Activated T-helper 2 cell treated with anti-CD3 and anti-CD28 coated beads, Interferon-gamma antibody, Interleukin-2, Interleukin-4, amounts not matched to agents 10 μg/mL and 5 μg/mL and 100 μg/mL, durations not matched to agents 14 hours and 24 hours and 36 hours (primary cell): ENCODE results near the gene ESPNL. TPM values are rescaled to one million over a fixed set of nuclear protein-coding genes. Genes with fewer than 3 reads are reported as not detected.

Experiments
- DNase-seq: peaks from one replicate; pipeline ENCODE4 v3.0.0; 2021; ENCODE audit warnings: low spot score
- H3K27ac Mint-ChIP-seq: one replicate; pipeline ENCODE4 v1.8.0; 2021; ENCODE audit warnings: mixed read lengths
- H3K27me3 Mint-ChIP-seq: one replicate; pipeline ENCODE4 v1.8.0; 2021; ENCODE audit warnings: low read depth, mixed read lengths
- H3K36me3 Mint-ChIP-seq: one replicate; pipeline ENCODE4 v1.8.0; 2021; ENCODE audit warnings: low read depth, mixed read lengths
- H3K4me1 Mint-ChIP-seq: one replicate; pipeline ENCODE4 v1.8.0; 2021; ENCODE audit warnings: low read depth, mixed read lengths
- H3K4me3 Mint-ChIP-seq: one replicate; pipeline ENCODE4 v1.8.0; 2021; ENCODE audit warnings: low read depth, mild to moderate bottlenecking, moderate library complexity, mixed read lengths
- H3K9me3 Mint-ChIP-seq: one replicate; pipeline ENCODE4 v1.8.0; 2021; ENCODE audit warnings: mixed read lengths
- intact Hi-C: fragments of 100-400 bp; cut with micrococcal nuclease; formaldehyde crosslinking; loops from one replicate; pipeline ENCODE4 v1.15.1; 2023
- total RNA-seq: library from RNA; stranded (reverse); gene quantifications from 2 replicates; pipeline ENCODE4 v1.2.3, GENCODE V29; 2022

Gene ESPNL
- total RNA-seq, 1 donor from 2014 or later = 0.07 TPM

GRCh38 chr2:238162846-238163441, 62.8 kb downstream of the ESPNL start:
- H3K27ac Mint-ChIP-seq = no peak overlapping the region
- no peaks in the 10 kb centered on the region for H3K9me3 Mint-ChIP-seq
- H3K36me3 Mint-ChIP-seq = peaks cover 5% of the 10 kb centered on the region
- peaks cover 25% of the 10 kb centered on the region for H3K27me3 Mint-ChIP-seq
- intact Hi-C loops = loop anchor here (5.0 kb wide), 1 partner anchor 99 kb away; no protein-coding TSS in a partner anchor
- no peak overlapping the region for H3K4me3 Mint-ChIP-seq
- H3K4me1 Mint-ChIP-seq = peaks cover 4% of the 10 kb centered on the region
- DNase-seq = no peak

- peaks cover 4% of the 10 kb centered on the region for H3K4me1 Mint-ChIP-seq
- DNase-seq = no peak
- H3K27ac Mint-ChIP-seq = no peak overlapping the region
- H3K4me3 Mint-ChIP-seq = no peak overlapping the region
- peaks cover 25% of the 10 kb centered on the region for H3K27me3 Mint-ChIP-seq
- H3K36me3 Mint-ChIP-seq = peaks cover 8% of the 10 kb centered on the region
- intact Hi-C loops = loop anchor here (5.0 kb wide), 1 partner anchor 99 kb away; no protein-coding TSS in a partner anchor
- H3K9me3 Mint-ChIP-seq = no peaks in the 10 kb centered on the region
These were observed 63.5 kb downstream of the ESPNL start for GRCh38 chr2:238163481-238164198.

- no peak overlapping the region for H3K27ac Mint-ChIP-seq
- no peak for DNase-seq
- no peaks in the 10 kb centered on the region for H3K4me1 Mint-ChIP-seq
- intact Hi-C loops = loop anchor here (5.0 kb wide), 1 partner anchor 97 kb away; no protein-coding TSS in a partner anchor
- peaks cover 17% of the 10 kb centered on the region for H3K27me3 Mint-ChIP-seq
- H3K36me3 Mint-ChIP-seq = peaks cover 18% of the 10 kb centered on the region
- no peak overlapping the region for H3K4me3 Mint-ChIP-seq
- H3K9me3 Mint-ChIP-seq = no peaks in the 10 kb centered on the region
These were observed 64.8 kb downstream of the ESPNL start for GRCh38 chr2:238164906-238165287.

GRCh38 chr2:238165288-238165921, 65.3 kb downstream of the ESPNL start:
- no peaks in the 10 kb centered on the region for H3K9me3 Mint-ChIP-seq
- no peak overlapping the region for H3K4me3 Mint-ChIP-seq
- H3K27me3 Mint-ChIP-seq = peaks cover 16% of the 10 kb centered on the region
- no peak overlapping the region for H3K27ac Mint-ChIP-seq
- H3K36me3 Mint-ChIP-seq = peaks cover 22% of the 10 kb centered on the region
- DNase-seq = no peak
- H3K4me1 Mint-ChIP-seq = peaks cover 2% of the 10 kb centered on the region
- intact Hi-C loops = no loop called here

GRCh38 chr2:238166391-238167343, 66.5 kb downstream of the ESPNL start:
- H3K4me1 Mint-ChIP-seq = peaks cover 2% of the 10 kb centered on the region
- H3K9me3 Mint-ChIP-seq = no peaks in the 10 kb centered on the region
- DNase-seq = no peak
- H3K36me3 Mint-ChIP-seq = peaks cover 29% of the 10 kb centered on the region
- H3K27me3 Mint-ChIP-seq = peaks cover 12% of the 10 kb centered on the region
- H3K4me3 Mint-ChIP-seq = no peak overlapping the region
- H3K27ac Mint-ChIP-seq = no peak overlapping the region
- intact Hi-C loops = no loop called here

GRCh38 chr2:238167344-238167715, 67.2 kb downstream of the ESPNL start:
- no peak for DNase-seq
- H3K4me3 Mint-ChIP-seq = no peak overlapping the region
- peaks cover 12% of the 10 kb centered on the region for H3K27me3 Mint-ChIP-seq
- no peaks in the 10 kb centered on the region for H3K9me3 Mint-ChIP-seq
- peaks cover 2% of the 10 kb centered on the region for H3K4me1 Mint-ChIP-seq
- intact Hi-C loops = no loop called here
- no peak overlapping the region for H3K27ac Mint-ChIP-seq
- H3K36me3 Mint-ChIP-seq = peaks cover 36% of the 10 kb centered on the region

- H3K27ac Mint-ChIP-seq = no peak overlapping the region
- peaks cover 11% of the 10 kb centered on the region for H3K27me3 Mint-ChIP-seq
- no peaks in the 10 kb centered on the region for H3K9me3 Mint-ChIP-seq
- peaks cover 40% of the 10 kb centered on the region for H3K36me3 Mint-ChIP-seq
- no peak overlapping the region for H3K4me3 Mint-ChIP-seq
- intact Hi-C loops = no loop called here
- peaks cover 2% of the 10 kb centered on the region for H3K4me1 Mint-ChIP-seq
- no peak for DNase-seq
These were observed 67.6 kb downstream of the ESPNL start for GRCh38 chr2:238167761-238168160.

GRCh38 chr2:238168196-238169047, 68.3 kb downstream of the ESPNL start:
- Mint-ChIP-seq H3K9me3 (no peaks in the 10 kb centered on the region), H3K4me3 (no peak overlapping the region), H3K27ac (no peak overlapping the region), H3K36me3 (peaks cover 47% of the 10 kb centered on the region), H3K4me1 (peaks cover 2% of the 10 kb centered on the region), H3K27me3 (peaks cover 9% of the 10 kb centered on the region)
- intact Hi-C loops = no loop called here
- no peak for DNase-seq

GRCh38 chr2:238169048-238169707, 69.0 kb downstream of the ESPNL start:
- Mint-ChIP-seq H3K4me1 (peaks cover 2% of the 10 kb centered on the region), H3K27me3 (peaks cover 9% of the 10 kb centered on the region), H3K36me3 (peaks cover 53% of the 10 kb centered on the region), H3K4me3 (no peak overlapping the region), H3K27ac (no peak overlapping the region), H3K9me3 (no peaks in the 10 kb centered on the region)
- no peak for DNase-seq
- intact Hi-C loops = no loop called here

- H3K27me3 Mint-ChIP-seq = peaks cover 5% of the 10 kb centered on the region
- no peaks in the 10 kb centered on the region for H3K9me3 Mint-ChIP-seq
- intact Hi-C loops = no loop called here
- H3K4me1 Mint-ChIP-seq = peaks cover 2% of the 10 kb centered on the region
- peaks cover 53% of the 10 kb centered on the region for H3K36me3 Mint-ChIP-seq
- no peak overlapping the region for H3K27ac Mint-ChIP-seq
- no peak overlapping the region for H3K4me3 Mint-ChIP-seq
- no peak for DNase-seq
These were observed 69.6 kb downstream of the ESPNL start for GRCh38 chr2:238169708-238170251.

- intact Hi-C loops = no loop called here
- no peak overlapping the region for H3K27ac Mint-ChIP-seq
- peaks cover 53% of the 10 kb centered on the region for H3K36me3 Mint-ChIP-seq
- no peak overlapping the region for H3K4me3 Mint-ChIP-seq
- no peaks in the 10 kb centered on the region for H3K9me3 Mint-ChIP-seq
- H3K4me1 Mint-ChIP-seq = peaks cover 2% of the 10 kb centered on the region
- H3K27me3 Mint-ChIP-seq = no peaks in the 10 kb centered on the region
- no peak for DNase-seq
These were observed 70.4 kb downstream of the ESPNL start for GRCh38 chr2:238170386-238171071.
